A673 (cell line): ENCODE data around the gene PLCD1.

Experiments used
- EZH2 ChIP-seq: fragments of 200-600 bp; sonication (generic); IDR thresholded peaks from 2 replicates; pipeline ENCODE4 v1.6.1; 2017; ENCODE audit warnings: borderline replicate concordance, low read depth, mild to moderate bottlenecking, mixed read lengths, antibody characterized with exemption, low read length; ENCODE audit not compliant: poor library complexity, severe bottlenecking
- TF ChIP-seq, protein P1 (sequence below): fragments of 300-800, 200-600 bp; sonication (generic); conservative IDR thresholded peaks from 2 replicates; pipeline ENCODE4 v1.5.1; 2017; ENCODE audit warnings: low read depth, mild to moderate bottlenecking, antibody characterized with exemption, low read length, moderate library complexity, mixed read lengths

DNA sequence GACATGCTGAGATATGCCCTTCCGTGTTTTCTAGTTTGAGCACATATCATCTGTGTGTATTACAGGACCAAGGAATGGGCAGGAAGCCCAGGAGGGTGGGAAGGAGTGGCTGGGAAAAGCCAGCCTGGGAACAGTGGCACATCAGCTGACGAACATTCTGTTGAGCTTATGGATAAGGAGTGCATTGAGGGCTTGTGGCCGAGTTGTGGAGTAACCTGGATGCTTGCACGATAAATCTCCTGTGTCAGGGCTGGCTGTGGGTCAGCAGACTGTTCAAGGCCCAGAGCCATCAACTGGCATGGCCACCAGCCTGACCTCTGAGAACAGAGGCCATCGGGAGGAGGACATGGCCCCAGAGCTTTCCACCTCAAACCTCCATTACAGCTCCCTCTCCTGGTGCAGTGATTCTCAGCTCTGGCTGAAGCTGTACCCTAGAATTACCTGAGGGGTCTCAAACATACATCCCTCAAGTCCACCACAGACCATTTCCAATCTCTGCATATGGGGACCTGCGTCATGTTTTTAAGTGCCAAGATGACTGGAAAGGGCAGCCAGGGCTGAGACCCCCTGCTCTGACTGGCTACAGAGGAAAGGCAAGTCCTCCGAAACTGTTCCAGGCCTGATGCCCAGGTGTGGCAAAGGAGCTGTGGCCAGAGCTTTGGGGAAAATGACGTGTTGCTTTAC lies 43.7 kb downstream of the PLCD1 start:
- no peak for TF ChIP-seq EZH2
- TF ChIP-seq, protein P1, sequence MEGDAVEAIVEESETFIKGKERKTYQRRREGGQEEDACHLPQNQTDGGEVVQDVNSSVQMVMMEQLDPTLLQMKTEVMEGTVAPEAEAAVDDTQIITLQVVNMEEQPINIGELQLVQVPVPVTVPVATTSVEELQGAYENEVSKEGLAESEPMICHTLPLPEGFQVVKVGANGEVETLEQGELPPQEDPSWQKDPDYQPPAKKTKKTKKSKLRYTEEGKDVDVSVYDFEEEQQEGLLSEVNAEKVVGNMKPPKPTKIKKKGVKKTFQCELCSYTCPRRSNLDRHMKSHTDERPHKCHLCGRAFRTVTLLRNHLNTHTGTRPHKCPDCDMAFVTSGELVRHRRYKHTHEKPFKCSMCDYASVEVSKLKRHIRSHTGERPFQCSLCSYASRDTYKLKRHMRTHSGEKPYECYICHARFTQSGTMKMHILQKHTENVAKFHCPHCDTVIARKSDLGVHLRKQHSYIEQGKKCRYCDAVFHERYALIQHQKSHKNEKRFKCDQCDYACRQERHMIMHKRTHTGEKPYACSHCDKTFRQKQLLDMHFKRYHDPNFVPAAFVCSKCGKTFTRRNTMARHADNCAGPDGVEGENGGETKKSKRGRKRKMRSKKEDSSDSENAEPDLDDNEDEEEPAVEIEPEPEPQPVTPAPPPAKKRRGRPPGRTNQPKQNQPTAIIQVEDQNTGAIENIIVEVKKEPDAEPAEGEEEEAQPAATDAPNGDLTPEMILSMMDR = no peak
